Coronary artery (tissue), 2 donors: ENCODE measurements around the gene UBE2E2.

Experiments
- DNase-seq: peaks from one replicate; pipeline ENCODE4 v3.0.0-alpha.2; 2017; ENCODE audit warnings: low spot score
- H3K27ac ChIP-seq, 2 donors: fragments of 200-600 bp; sonication (generic); one replicate each; pipeline ENCODE4 v1.5.1; 2016 to 2019
- H3K4me3 ChIP-seq: fragments of 200-600 bp; sonication (generic); 2 replicates; pipeline ENCODE4 v1.5.1; 2016; ENCODE audit warnings: mild to moderate bottlenecking, moderate library complexity
- TF ChIP-seq, protein P1 (sequence below): fragments of 200-600 bp; sonication (generic); IDR thresholded peaks from one replicate; pipeline ENCODE4 v1.5.1; 2019; ENCODE audit warnings: antibody characterized with exemption

Gene UBE2E2

DNA sequence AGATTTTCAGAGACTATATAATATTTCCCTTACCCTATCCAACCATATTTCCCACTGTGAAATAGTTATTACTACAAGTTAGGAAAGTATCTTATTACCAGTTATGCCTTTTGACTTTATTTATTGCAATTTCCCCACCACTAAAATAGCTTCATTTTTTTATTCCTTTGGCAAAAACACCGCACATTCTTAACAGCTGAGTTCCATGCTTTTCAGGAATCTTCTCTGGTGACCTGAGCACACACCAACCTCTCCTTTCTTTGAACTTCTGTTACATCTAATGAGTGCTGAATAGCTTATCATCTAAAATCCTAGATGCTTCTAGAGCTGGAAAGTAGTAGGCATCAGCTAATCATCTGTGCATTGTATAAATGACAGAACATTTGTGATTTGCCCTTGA lies 99.1 kb downstream of the UBE2E2 start:
- no peak for DNase-seq
- TF ChIP-seq, protein P1, sequence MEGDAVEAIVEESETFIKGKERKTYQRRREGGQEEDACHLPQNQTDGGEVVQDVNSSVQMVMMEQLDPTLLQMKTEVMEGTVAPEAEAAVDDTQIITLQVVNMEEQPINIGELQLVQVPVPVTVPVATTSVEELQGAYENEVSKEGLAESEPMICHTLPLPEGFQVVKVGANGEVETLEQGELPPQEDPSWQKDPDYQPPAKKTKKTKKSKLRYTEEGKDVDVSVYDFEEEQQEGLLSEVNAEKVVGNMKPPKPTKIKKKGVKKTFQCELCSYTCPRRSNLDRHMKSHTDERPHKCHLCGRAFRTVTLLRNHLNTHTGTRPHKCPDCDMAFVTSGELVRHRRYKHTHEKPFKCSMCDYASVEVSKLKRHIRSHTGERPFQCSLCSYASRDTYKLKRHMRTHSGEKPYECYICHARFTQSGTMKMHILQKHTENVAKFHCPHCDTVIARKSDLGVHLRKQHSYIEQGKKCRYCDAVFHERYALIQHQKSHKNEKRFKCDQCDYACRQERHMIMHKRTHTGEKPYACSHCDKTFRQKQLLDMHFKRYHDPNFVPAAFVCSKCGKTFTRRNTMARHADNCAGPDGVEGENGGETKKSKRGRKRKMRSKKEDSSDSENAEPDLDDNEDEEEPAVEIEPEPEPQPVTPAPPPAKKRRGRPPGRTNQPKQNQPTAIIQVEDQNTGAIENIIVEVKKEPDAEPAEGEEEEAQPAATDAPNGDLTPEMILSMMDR, result no peak
- H3K27ac ChIP-seq, result no peak overlapping the region
- H3K4me3 ChIP-seq, result no peak overlapping the region

DNA sequence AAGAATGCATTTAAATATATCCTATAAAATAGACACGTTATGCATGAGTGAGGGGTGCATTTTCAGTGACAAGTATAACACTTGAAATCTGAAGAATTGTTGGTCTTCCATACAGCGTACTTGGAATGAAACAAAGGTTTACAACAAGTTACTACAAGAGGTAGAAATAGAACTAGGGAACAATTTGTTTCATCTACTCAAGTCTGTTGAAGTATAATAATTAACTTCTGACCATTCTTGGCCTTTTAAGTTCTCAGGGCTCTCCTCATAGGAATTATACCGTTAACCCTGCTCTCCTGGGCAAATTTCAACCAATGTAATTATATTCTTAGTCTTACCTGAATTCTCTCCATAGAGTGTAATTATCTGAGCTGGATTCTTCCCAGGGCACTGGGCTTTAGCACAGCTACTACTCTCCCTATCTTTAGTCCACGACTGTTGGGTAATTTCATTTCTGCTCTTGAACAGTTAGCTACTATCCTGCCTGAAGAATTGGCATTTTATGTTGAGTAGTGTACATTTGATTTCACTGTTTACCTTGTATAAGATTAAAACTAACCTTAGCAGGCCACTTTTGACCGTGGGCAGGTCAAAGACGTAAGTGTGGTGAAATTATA lies 100.6 kb downstream of the UBE2E2 start:
- no peak for DNase-seq
- H3K4me3 ChIP-seq, result no peak overlapping the region
- H3K27ac ChIP-seq, result no peak overlapping the region
- TF ChIP-seq, protein P1, result no peak

DNA sequence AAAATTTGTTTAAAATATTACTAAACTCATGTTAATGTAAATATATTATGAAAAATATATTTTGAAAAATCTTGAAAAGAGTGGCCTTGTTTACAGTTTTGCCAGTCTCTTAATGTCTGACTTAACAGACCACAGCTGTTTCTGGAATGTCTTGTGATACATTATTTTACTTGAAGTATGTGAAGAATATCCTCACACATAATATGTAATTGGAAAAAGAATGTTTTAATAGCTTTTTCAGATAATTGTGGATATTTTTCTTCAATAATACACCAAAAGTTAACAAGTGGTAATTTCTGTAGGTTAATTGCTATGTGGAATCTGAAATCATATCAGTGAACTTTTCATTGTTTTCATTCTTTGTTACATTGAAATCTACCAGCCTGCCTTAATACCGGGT lies 101.3 kb downstream of the UBE2E2 start:
- TF ChIP-seq, protein P1, result no peak
- DNase-seq, result no peak
- H3K4me3 ChIP-seq, result no peak overlapping the region
- no peak overlapping the region for H3K27ac ChIP-seq

DNA sequence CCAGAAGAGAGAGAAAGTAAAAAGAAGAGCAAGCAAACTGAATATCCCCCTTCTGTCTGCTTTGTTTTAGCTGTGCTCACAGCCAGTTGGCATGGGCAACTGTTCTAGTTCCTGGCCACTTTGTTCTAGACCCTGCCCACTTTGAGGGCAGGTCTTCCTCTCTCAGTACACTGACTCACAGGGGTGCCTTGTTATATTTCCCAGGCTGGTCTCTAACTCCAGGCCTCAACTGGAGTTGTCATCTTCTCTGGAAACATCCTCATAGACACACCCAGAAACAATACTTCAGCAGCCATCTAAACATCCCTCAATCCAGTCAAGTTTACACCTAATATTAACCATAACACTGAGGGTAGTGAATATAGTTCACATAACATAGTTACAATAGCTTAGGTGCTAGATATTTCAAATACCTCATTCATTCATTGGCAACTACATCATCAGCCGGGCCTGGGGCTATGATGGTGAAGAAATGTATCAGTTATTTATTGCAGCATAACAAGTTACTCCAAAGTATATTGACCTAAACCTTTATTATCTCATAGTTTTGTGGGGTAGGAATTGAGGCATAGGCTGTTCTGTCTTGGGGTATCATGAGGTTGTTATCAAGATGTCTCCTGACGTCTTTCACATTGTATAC lies 106.0 kb downstream of the UBE2E2 start:
- TF ChIP-seq, protein P1, result no peak
- Histone ChIP-seq H3K27ac (no peak overlapping the region), H3K4me3 (no peak overlapping the region)
- no peak for DNase-seq

DNA sequence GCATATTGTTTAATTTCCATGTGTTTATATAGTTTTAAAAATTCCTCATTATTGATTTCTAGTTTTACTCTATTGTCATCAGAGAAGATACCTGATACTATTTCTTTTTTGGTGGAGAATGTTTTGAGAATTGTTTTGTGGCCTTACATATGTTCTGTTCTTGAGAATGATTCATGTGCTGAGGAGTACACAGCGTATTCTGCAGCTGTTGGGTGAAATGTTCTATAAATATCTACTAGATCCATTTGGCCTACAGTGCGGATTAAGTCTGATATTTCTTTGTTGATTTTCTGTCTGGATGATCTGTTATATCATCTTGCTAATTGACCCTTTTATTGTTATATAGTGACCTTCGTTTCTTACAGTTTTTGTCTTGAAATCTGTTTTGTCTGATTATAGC lies 109.7 kb downstream of the UBE2E2 start:
- TF ChIP-seq, protein P1, result no peak
- Histone ChIP-seq H3K27ac (no peak overlapping the region), H3K4me3 (no peak overlapping the region)
- DNase-seq, result no peak

DNA sequence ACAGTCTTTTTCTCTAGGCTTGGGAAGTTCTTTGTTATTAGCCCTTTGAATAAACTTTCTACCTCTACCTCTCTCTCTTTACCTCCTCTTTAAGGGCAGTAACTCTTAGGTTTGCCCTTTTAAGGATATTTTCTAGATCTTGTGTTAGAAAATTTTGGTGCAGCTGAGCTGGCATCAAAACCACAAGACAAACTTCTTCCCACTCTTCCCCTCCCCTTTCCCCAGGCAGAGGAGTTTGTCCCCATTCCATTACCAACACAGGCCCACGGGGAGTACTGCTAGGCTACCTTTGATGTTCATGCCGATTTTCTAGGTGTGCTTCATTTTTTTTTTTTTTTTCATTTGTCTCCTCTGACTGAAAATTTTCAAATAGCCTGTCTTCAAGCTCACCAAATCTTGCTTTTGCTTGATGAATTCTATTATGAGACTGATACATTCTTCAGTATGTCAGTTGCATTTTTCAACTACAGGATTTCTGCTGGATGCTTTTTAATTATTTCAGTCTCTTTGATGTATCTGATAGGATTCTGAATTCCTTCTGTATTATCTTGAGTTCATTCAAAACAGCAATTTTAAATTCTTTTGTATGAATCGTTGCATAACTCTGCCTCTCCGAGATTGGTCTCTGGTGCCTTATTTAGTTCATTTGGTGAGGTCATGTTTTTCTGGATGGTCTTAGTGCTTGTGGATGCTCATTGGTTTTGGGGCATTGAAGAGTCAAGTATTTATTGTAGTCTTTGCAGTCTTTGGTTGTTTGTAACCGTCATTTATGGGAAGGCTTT lies 112.0 kb downstream of the UBE2E2 start:
- Histone ChIP-seq H3K4me3 (no peak overlapping the region), H3K27ac (no peak overlapping the region)
- TF ChIP-seq, protein P1, result no peak
- no peak for DNase-seq
